Measurements from ENCODE around the gene TPCN2. TPM values are rescaled to one million over a fixed set of nuclear protein-coding genes. Genes with fewer than 3 reads are reported as not detected.
"Not testable (repeated sequence)": the region's sequence is repeated elsewhere in the genome, so short reads cannot be mapped to it uniquely, and the experiment has no call there.

TPCN2 gene
- total and polyA plus RNA-seq, 2 of the 4 experiments (the other 2 are of a cell fraction), result 3.4 to 8.0 TPM

- H2BK20ac ChIP-seq (ENCODE audit: low read depth, low read length), result peak overlapping the region; percentile 85; the same call in 1 of the 2 replicates
- H3K23ac ChIP-seq (ENCODE audit: low read depth, low read length), result no peak overlapping the region
- peaks cover 31% of the 10 kb centered on the region for H3K36me3 ChIP-seq (ENCODE audit: control insufficient read depth, insufficient read depth, low read length)
- H3K4me3 ChIP-seq (ENCODE audit: insufficient read depth, low read depth, low read length), result no peak overlapping the region
- H2BK120ac ChIP-seq (ENCODE audit: low read depth, low read length), result peak overlapping the region; percentile 65; the same call in 1 of the 2 replicates
- CTCF ChIA-PET, result no interaction called here
- H3K9ac ChIP-seq (ENCODE audit: low read depth, low read length), result 0 out of 2 replicates have a peak overlapping the region, but pooled peaks have one; percentile 3
- ATAC-seq (ENCODE audit: low read depth) (no peak), DNase-seq (peak; percentile 68)
- peak overlapping the region; percentile 4 for H2AK9ac ChIP-seq (replicated peaks; ENCODE audit: low read depth, low read length, poor library complexity)
- POLR2A ChIA-PET (ENCODE audit: unreplicated experiment), result no interaction called here
- no TSS peak for BruUV-seq (replicated peaks)
- H3K27me3 ChIP-seq (ENCODE audit: control insufficient read depth, insufficient read depth, low read length), result no peaks in the 10 kb centered on the region
- H3K14ac ChIP-seq (replicated peaks; ENCODE audit: low read depth, low read length), result peak overlapping the region; percentile 28; the same call in 1 of the 2 replicates
- H2BK15ac ChIP-seq (ENCODE audit: low read depth, low read length), result peak overlapping the region; percentile 34; the same call in 1 of the 3 replicates
- no peaks in the 10 kb centered on the region for H3K9me3 ChIP-seq (ENCODE audit: control insufficient read depth, insufficient read depth, low read length)
- WGBS, 2 experiments (ENCODE audit: extremely low coverage in 2 of 2, insufficient read length in 1 of 2), result 59% methylated on average over 6 of the region's 20 CpGs; no CpG with 5 or more reads in 1 of the 2 experiments
- no peak overlapping the region for H3K56ac ChIP-seq (ENCODE audit: extremely low read depth, insufficient read depth, low read length)
- H3K4me1 ChIP-seq (ENCODE audit: control insufficient read depth, insufficient read depth, low read length), result peaks cover 23% of the 10 kb centered on the region
- in situ Hi-C loops (cut with MboI; ENCODE audit: low sequenced_read_pairs), result no loop called here
- H2BK5ac ChIP-seq (ENCODE audit: low read depth, low read length, poor library complexity, severe bottlenecking), result peak overlapping the region; percentile 6
- dilution Hi-C loops (cut with HindIII; ENCODE audit: low sequenced_read_pairs, unreplicated experiment), result no loop called here
- H3K4ac ChIP-seq (ENCODE audit: low read depth, low read length), result peak overlapping the region; percentile 44
- H3K27ac ChIP-seq (ENCODE audit: insufficient read depth, low read length), result peak overlapping the region; percentile 15
- peaks cover 0 to 24% of the 10 kb centered on the region in 2 experiments; a peak in 1 of 4 replicates for H3K79me1 ChIP-seq (ENCODE audit: low read depth in 1 of 2, low read length in 2 of 2)
- intact Hi-C loops (cut with micrococcal nuclease), result no loop called here
- H2AFZ ChIP-seq (replicated peaks; ENCODE audit: low read length, poor library complexity), result peak overlapping the region; percentile 24
- H4K91ac ChIP-seq (ENCODE audit: insufficient read depth, low read depth, low read length), result peak overlapping the region; percentile 20; the same call in 1 of the 2 replicates
- peaks cover 12% of the 10 kb centered on the region; the same call in 1 of the 2 replicates for H4K20me1 ChIP-seq (ENCODE audit: insufficient read depth, low read length)
- no peak overlapping the region for H3K18ac ChIP-seq (ENCODE audit: low read depth, low read length)
- peak overlapping the region; percentile 68; the same call in 1 of the 2 replicates for H2AK5ac ChIP-seq (ENCODE audit: low read depth, low read length)
- H4K8ac ChIP-seq (ENCODE audit: low read depth in 2 of 2, low read length in 2 of 2), result peak overlapping the region in 1 of 2 experiments; percentile 11; a peak in 1 of 4 replicates
- H4K5ac ChIP-seq (ENCODE audit: low read depth, low read length), result no peak overlapping the region
- peaks cover 24% of the 10 kb centered on the region for H3K9me1 ChIP-seq (ENCODE audit: insufficient read depth, low read length)
- H3K4me2 ChIP-seq (ENCODE audit: low read depth, low read length), result no peak overlapping the region
- TF ChIP-seq CTCF (conservative IDR thresholded peaks at IDR 0.05; ENCODE audit: low read depth, low read length), result no peak
- TF ChIP-seq RCOR1 (IDR thresholded peaks at IDR 0.05; ENCODE audit: insufficient replicate concordance, low read length), result peak; percentile 81
Measured at GRCh38 chr11:69076129-69076791, 27.5 kb downstream of the TPCN2 start.

- H3K4me3 ChIP-seq (ENCODE audit: insufficient read depth, low read depth, low read length); H2BK120ac ChIP-seq (ENCODE audit: low read depth, low read length); H3K27me3 ChIP-seq (ENCODE audit: control insufficient read depth, insufficient read depth, low read length); H3K9ac ChIP-seq (ENCODE audit: low read depth, low read length); H2AFZ ChIP-seq (replicated peaks; ENCODE audit: low read length, poor library complexity); H3K18ac ChIP-seq (ENCODE audit: low read depth, low read length); BruUV-seq (replicated peaks); H2BK15ac ChIP-seq (ENCODE audit: low read depth, low read length); dilution Hi-C loops (cut with HindIII; ENCODE audit: low sequenced_read_pairs, unreplicated experiment); POLR2A ChIA-PET (ENCODE audit: unreplicated experiment); H4K8ac ChIP-seq (ENCODE audit: low read depth in 2 of 2, low read length in 2 of 2); intact Hi-C loops (cut with micrococcal nuclease); H2BK20ac ChIP-seq (ENCODE audit: low read depth, low read length); DNase-seq; H2AK9ac ChIP-seq (replicated peaks; ENCODE audit: low read depth, low read length, poor library complexity); H3K4me2 ChIP-seq (ENCODE audit: low read depth, low read length); H3K27ac ChIP-seq (ENCODE audit: insufficient read depth, low read length); ATAC-seq (ENCODE audit: low read depth); CTCF ChIA-PET; H3K9me3 ChIP-seq (ENCODE audit: control insufficient read depth, insufficient read depth, low read length); H2BK5ac ChIP-seq (ENCODE audit: low read depth, low read length, poor library complexity, severe bottlenecking); in situ Hi-C loops (cut with MboI; ENCODE audit: low sequenced_read_pairs); H4K91ac ChIP-seq (ENCODE audit: insufficient read depth, low read depth, low read length); H3K23ac ChIP-seq (ENCODE audit: low read depth, low read length); H3K14ac ChIP-seq (replicated peaks; ENCODE audit: low read depth, low read length); H3K56ac ChIP-seq (ENCODE audit: extremely low read depth, insufficient read depth, low read length); H3K4ac ChIP-seq (ENCODE audit: low read depth, low read length); H4K5ac ChIP-seq (ENCODE audit: low read depth, low read length): not testable (repeated sequence)
- Histone ChIP-seq H3K36me3 (ENCODE audit: control insufficient read depth, insufficient read depth, low read length) (peaks cover 30% of the 10 kb centered on the region), H4K20me1 (ENCODE audit: insufficient read depth, low read length) (peaks cover 12% of the 10 kb centered on the region; the same call in 1 of the 2 replicates), H3K4me1 (ENCODE audit: control insufficient read depth, insufficient read depth, low read length) (peaks cover 23% of the 10 kb centered on the region), H3K9me1 (ENCODE audit: insufficient read depth, low read length) (peaks cover 24% of the 10 kb centered on the region), H3K79me1 (ENCODE audit: low read depth in 1 of 2, low read length in 2 of 2) (peaks cover 0 to 24% of the 10 kb centered on the region in 2 experiments; a peak in 1 of 4 replicates), H2AK5ac (ENCODE audit: low read depth, low read length) (peak overlapping the region; percentile 68)
- WGBS, 2 experiments (ENCODE audit: extremely low coverage in 2 of 2, insufficient read length in 1 of 2), result no CpG with 5 or more reads among the region's 6 CpGs
Measured at GRCh38 chr11:69076977-69077376, 28.2 kb downstream of the TPCN2 start.

Data from IMR-90 (cell line).